ENCODE measurements around the gene TMEM179. TPM values are rescaled to one million over a fixed set of nuclear protein-coding genes. Genes with fewer than 3 reads are reported as not detected.

The TMEM179 gene
- total and polyA plus RNA-seq, 10 of the 15 experiments (the other 5 are each of a cell fraction or from before 2014, with no cell fraction given) = not detected

- no peak for TF ChIP-seq BCLAF1 (IDR thresholded peaks at IDR 0.05)
Observed at GRCh38 chr14:104609666-104610065, 5.1 kb upstream of the TMEM179 start (continued).

- H3K4me1 ChIP-seq (ENCODE audit: control insufficient read depth, insufficient read depth, low read length) = no peaks in the 10 kb centered on the region
- intact Hi-C loops (cut with micrococcal nuclease; ENCODE audit: unreplicated experiment) (no loop called here), in situ Hi-C loops (cut with MboI) (no loop called here)
- POLR2A ChIA-PET = no interaction called here
- H3K4me2 ChIP-seq (ENCODE audit: control insufficient read depth, insufficient read depth) = no peak overlapping the region
- ATAC-seq (no peak), FAIRE-seq (no peak), DNase-seq (ENCODE audit: low read depth, low spot score) (no peak)
- H3K9ac ChIP-seq (ENCODE audit: control insufficient read depth, insufficient read depth, low read length) = no peak overlapping the region
- no peaks in the 10 kb centered on the region for H3K36me3 ChIP-seq (ENCODE audit: control insufficient read depth in 2 of 2, insufficient read depth in 2 of 2, low read length in 1 of 2)
- SMC1A ChIA-PET (ENCODE audit: uncharacterized antibody, unreplicated experiment) = no interaction called here
- no peak overlapping the region for H3K27ac ChIP-seq (ENCODE audit: control insufficient read depth, insufficient read depth)
- no peak overlapping the region for H3K4me3 ChIP-seq
- no peaks in the 10 kb centered on the region for H4K20me1 ChIP-seq (ENCODE audit: control insufficient read depth, insufficient read depth)
- H3K79me2 ChIP-seq (ENCODE audit: control insufficient read depth, insufficient read depth, low read length) = no peaks in the 10 kb centered on the region
- peaks cover 2 to 3% of the 10 kb centered on the region in 2 experiments; a peak in 2 of 4 replicates for H3K27me3 ChIP-seq (replicated peaks in 1 of 2; ENCODE audit: control insufficient read depth in 2 of 2, insufficient read depth in 2 of 2, low read length in 1 of 2)
- H2AFZ ChIP-seq (ENCODE audit: control insufficient read depth, low read depth, low read length) = no peak overlapping the region
- RAD21 ChIA-PET (ENCODE audit: unreplicated experiment) = no interaction called here
- no peaks in the 10 kb centered on the region for H3K9me3 ChIP-seq (replicated peaks; ENCODE audit: control insufficient read depth, insufficient read depth, low read length)
- TF ChIP-seq JUNB (IDR thresholded peaks at IDR 0.05) (no peak), SPI1 (IDR thresholded peaks at IDR 0.05; ENCODE audit: borderline replicate concordance, insufficient read depth, low read depth, low read length) (no peak), MTA3 (IDR thresholded peaks at IDR 0.05; ENCODE audit: borderline replicate concordance, low read length) (no peak), MYB (IDR thresholded peaks at IDR 0.05; ENCODE audit: borderline replicate concordance, low read depth, low read length) (no peak)
- CTCF ChIA-PET = no interaction called here
- WGBS (ENCODE audit: insufficient coverage, insufficient replicate concordance, low lambda C conversion rate, missing lambda C conversion rate) = 46% methylated on average over 26 of the region's 32 CpGs
- BruUV-seq (replicated peaks) = no TSS peak
Observed at GRCh38 chr14:104603711-104604401, 716 bp downstream of the TMEM179 start.
